HT-29 (cell line): Measurements from ENCODE around the gene FOSB. TPM values are rescaled to one million over a fixed set of nuclear protein-coding genes. Genes with fewer than 3 reads are reported as not detected.
"Not testable (repeated sequence)": the region's sequence is repeated elsewhere in the genome, so short reads cannot be mapped to it uniquely, and the experiment has no call there.

Experiments used
- DNase-seq: peaks from one replicate; pipeline ENCODE4 v3.0.0-alpha.2; 2015; ENCODE audit warnings: low spot score
- total RNA-seq: library from RNA; depleted of rRNA; stranded (reverse); fragments of >200 nt; shearing (Covaris generic); gene quantifications from 2 replicates; pipeline ENCODE4 v1.2.3, GENCODE V29; 2014; rRNA removed

Gene FOSB
- 218 and 253 TPM in 2 replicates for total RNA-seq

DNA sequence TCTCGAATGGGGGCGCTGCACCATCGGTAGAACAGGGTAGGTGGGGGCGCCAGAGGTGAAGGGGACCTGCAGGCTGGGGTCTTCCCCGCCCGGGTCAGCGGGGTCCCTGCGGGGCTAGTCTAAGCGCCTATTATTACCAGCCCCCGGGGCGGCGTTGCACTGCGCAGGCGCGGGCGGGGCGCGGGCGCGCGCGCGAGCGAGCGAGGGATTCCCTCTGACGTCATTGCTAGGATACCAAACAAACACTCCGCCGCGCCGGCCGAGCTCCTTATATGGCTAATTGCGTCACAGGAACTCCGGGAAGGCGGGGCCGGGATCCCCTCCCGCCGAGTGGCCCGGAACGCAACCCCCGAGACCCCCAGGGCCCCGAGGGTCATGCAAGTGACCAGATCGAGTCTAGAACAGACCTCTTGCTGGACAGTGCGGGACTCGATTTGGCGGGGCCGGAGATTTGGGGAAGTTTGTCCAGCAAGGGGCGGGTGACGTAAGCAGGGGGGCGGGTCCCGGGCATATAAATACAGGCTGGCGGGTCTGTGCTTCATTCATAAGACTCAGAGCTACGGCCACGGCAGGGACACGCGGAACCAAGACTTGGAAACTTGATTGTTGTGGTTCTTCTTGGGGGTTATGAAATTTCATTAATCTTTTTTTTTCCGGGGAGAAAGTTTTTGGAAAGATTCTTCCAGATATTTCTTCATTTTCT lies at the start of gene FOSB:
FOSB (plus strand) TSS at position 541 of the 703 bp plus-strand sequence. CDS start 591 bp downstream, outside the sequence.
- peak; percentile 99 for DNase-seq

- DNase-seq = no peak
Measured at GRCh38 chr19:45418802-45419201, 49.0 kb upstream of the FOSB start.

GRCh38 chr19:45419396-45419795 lies 48.4 kb upstream of the FOSB start:
- no peak for DNase-seq

GRCh38 chr19:45419895-45420294 lies 47.9 kb upstream of the FOSB start:
- no peak for DNase-seq

DNA sequence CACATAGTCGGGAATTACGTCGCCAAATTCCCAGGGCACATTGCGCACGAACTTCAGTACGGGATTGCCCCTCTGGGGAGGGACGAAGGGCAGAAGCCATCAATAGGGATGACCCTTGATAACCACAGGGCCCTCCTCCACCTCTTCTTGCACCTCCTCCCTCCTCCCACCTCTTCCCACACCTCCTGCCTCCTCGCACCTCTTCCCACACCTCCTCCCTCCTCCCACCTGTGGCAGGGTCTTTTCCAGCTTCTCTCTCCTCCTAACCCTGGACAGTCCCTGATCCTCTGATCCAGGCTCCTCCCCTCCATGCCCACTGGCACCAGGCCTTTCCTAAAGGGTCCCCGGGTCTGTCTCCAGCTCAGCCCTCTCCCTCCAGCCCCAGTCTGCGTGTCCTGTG lies 47.4 kb upstream of the FOSB start:
- no peak for DNase-seq

- DNase-seq = no peak
Measured at GRCh38 chr19:45420871-45421270, 46.9 kb upstream of the FOSB start.

DNA sequence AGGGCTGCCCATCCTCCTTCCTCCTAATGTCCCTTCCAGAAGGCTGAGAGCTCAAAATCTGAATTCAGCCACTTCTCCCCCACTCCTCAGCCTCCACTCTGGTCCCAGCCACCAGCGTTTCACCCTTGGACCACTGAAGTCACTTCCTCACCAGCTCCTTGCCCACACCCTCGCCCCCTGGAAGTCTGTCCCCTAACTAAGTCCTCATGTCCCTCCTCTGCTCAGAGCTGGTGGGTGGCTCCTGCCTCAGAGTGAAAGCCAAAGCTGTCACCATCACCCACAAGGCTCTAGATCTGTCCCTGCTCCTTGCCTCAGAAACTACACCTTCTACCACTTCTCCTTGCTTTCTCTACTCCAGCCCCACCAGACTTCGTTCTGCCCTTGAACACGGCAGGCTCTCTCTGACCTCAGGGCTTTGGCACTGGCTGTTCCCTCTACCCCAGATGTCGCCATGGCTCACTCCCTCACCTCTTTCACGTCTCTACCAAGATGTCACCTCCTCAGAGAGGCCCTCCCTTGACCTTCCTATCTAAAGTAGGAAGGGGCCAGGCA lies 45.8 kb upstream of the FOSB start:
- DNase-seq = no peak

- DNase-seq = no peak
Measured at GRCh38 chr19:45423033-45423588, 44.7 kb upstream of the FOSB start.

DNA sequence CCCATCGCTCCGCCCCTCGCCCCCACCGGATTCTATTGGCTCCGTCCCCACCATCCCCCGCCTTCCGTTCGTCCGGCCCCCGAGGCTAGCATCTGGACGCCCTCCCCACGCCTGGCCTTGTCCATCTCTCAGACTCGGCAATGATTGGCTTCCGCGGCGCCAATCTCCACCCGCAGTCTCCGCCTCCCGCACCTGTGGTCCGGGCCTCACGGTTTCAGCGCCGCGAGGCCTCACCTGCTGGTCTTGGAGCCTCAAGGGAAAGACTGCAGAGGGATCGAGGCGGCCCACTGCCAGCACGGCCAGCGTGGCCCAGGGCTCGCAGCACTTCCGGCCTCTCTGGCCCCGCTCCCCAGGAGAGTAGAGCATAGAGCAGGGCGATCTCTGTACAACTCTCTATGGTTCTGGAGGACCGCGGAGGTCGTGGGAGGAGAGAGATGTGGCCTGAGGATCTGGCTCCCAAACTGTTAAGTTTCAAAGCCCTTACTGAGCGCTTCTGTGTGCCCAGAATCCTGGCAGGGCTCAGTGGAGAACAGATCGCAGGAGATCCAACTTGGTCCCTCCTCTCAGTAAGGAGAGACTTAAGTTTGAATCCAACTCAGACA lies 44.1 kb upstream of the FOSB start, which contains the start of gene ERCC1:
ERCC1 (minus strand) TSS at position 329 of the 602 bp plus-strand sequence. CDS start 543 bp downstream, outside the sequence.
- DNase-seq = peak; percentile 100

GRCh38 chr19:45424191-45425058 lies 43.4 kb upstream of the FOSB start:
- DNase-seq = peak; percentile 94

DNA sequence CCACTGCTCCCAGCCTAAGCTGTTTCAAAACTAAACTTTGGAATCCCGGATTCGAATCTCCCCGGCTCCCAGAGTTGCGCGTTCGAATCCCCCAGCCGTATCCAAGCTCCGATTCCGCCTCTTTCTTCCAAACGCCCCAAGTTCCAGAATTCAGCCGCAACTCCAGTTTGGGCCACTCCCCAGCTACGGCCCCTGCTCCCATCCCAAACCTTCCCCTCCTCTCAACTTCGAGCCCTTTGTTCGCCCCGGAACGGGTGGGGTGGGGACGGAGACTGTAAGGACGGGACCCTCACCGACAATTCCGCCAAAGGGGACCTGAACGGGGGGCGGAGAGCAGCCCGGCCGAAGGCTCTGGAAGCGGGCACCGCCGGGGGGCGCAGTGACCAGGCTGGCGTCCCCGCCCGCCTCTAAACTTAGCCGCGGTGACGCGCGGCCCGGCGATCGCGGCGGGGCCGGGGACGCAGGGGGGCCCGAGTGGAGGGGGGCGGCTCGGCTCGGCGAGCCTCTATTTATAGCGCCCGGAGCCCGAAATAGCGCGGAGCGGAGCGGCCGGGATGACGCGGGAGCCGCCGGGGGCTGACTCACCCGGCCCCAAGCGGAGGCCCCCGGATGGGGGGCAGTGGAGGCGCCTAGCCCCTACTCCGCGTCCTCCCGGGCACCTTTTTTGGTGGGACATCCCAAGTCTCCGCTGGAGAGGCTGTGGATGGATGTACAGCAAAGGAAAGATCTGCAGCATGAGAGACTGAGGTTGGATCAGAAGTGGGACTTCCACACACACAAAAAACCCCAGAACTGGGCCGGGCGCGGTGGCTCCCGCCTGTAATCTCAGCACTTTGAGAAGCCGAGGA lies 39.2 kb upstream of the FOSB start:
- DNase-seq = no peak

DNA sequence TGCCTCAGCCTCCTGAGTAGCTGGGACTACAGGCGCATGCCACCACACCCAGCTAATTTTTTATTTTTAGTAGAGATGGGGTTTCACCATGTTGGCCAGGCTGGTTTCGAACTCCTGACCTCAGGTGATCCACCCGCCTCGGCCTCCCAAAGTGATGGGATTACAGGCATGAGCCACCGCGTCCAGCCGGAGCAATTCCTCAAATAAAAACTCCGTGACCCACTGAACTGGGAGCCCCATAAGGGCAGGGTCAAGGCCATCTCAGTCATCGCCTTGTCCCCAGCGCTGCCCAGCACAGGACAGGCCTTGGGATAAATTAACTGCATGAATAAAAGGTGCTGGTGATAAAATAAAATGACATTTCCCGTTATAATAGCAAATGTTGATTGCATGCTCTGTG lies 37.9 kb upstream of the FOSB start:
- not testable (repeated sequence) for DNase-seq

DNA sequence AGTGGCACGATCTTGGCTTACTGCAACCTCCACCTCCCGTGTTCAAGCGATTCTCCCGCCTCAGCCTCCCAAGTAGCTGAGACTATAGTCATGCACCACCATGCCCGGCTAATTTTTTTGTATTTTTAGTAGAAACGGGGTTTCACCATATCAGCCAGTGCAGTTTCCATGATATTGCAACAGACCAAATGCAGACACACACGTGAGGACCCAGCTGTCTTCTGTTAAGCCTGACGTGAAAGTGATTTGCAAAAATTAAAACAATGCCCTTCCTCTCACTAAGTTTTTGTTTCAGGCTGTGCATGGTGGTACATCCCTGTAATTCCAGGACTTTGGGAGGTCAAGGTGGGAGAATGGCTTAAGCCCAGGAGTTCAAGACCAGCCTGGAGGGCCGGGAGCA lies 36.8 kb upstream of the FOSB start:
- DNase-seq = not testable (repeated sequence)

DNA sequence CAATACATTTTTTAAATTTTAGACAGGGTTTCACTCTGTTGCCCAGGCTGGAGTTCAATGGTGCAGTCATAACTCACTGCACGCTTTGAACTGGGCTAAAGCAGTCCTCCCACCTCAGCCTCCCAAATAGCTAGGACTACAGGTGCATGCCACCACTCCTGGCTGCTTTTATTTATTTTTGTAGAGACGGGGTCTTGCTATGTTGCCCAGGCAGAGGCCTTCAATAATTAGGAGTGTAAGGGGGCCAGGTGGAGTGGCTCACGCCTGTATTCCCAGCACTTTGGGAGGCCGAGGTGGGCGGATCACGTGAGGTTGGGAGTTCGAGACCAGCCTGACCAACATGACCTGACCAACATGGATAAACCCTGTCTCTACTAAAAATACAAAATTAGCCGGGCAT lies 35.3 kb upstream of the FOSB start:
- not testable (repeated sequence) for DNase-seq

DNA sequence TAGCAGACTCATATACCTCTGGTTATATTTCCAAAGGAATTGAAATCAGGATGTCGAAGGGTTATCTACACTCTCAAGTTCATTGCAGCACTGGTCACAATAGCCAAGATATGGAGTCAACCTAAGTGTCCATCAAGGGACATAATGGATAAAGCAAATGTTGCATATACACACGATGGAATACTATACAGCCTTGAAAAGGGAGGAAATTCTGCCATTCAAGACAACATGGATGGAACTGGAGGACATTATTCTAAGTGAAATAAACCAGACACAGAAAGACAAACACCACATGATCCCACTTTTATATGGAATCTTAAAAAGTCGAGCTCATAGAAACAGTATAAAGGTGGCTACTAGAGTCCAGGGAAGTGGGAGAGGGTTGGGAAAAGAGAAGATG lies 30.5 kb upstream of the FOSB start:
- DNase-seq = no peak

DNA sequence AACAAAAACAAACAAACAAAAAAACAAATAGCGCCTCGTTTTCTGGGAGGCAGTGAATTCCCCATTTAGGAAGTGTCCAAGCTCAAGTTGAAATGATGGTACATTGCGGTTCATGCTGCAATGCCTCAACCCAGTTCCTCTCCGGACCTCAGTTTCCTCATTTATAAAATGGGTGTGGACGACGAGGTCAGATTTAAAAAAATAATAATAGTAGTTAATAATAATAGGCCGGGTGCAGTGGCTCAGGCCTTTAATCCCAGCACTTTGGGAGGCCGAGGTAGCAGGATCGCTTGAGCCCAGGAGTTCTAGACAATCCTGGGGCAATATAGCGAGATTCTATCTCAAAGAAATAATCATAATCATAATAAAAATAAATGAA lies 28.6 kb upstream of the FOSB start:
- no peak for DNase-seq

- DNase-seq = peak; percentile 96
Measured at GRCh38 chr19:45439569-45440258, 28.1 kb upstream of the FOSB start.

GRCh38 chr19:45440259-45440638 lies 27.5 kb upstream of the FOSB start:
- DNase-seq = no peak

GRCh38 chr19:45440873-45441654 lies 26.7 kb upstream of the FOSB start:
- peak; percentile 61 for DNase-seq
